Fibroblast of the aortic adventitia (primary cell): ENCODE data around the gene PTK6. TPM values are rescaled to one million over a fixed set of nuclear protein-coding genes. Genes with fewer than 3 reads are reported as not detected.

ENCODE experiments used
- DNase-seq: peaks from one replicate; pipeline ENCODE4 v3.0.0-alpha.2; 2010; ENCODE audit warnings: low read depth
- H3K4me3 ChIP-seq: 2 replicates; pipeline ENCODE4 v1.5.1; 2011; ENCODE audit warnings: low read depth, mild to moderate bottlenecking, control low read depth, low read length, moderate library complexity
- total RNA-seq: library from RNA; depleted of rRNA; stranded (reverse); fragments of >200 nt; gene quantifications from 2 replicates; pipeline ENCODE4 v1.2.3, GENCODE V29; 2012; ENCODE audit warnings: low replicate concordance
- TF ChIP-seq, protein P1 (sequence below): IDR thresholded peaks from 2 replicates; pipeline ENCODE4 v1.5.1; 2011; ENCODE audit warnings: mild to moderate bottlenecking, low read length, control low read depth, inconsistent platforms; ENCODE audit not compliant: insufficient read depth

Gene PTK6
- total RNA-seq, 1 donor, result not detected

DNA sequence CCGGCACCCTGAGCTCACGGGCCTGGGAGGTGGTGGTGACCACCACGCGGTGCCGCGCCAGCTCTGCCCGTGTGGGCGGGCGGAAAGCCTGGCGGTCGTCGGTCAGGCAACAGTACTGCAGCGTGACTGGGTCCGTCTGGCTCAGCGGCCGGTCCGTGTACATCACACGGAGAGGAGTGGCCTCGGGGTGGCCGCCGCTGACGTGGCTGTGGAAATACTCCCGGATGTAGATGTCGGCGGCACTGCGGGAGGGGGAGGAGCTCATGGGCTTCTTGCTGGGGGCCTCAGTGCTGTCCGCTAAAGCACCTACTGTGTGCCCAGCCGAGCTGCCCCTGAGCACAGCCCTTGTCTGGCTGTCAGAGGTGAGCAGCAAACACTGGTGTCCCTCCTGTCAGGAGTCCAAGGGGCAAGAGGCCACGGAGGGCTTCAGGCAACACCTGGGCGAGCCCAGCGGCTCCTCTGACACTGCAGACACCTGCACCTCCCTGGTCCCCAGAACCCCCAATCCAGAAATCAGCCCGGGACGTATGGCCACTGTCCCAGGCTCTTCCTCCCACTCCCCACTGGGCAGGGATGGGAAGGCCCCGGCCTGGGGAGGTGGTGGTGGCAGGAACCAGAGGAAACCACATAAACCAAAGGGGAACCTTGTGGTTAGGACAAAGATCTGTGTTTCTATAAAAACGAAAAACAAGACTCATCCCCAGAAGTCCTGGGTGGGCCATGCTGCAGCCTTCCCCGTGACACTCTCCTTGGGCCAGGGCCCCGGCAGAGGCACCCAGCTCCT is 30.4 kb upstream of the PTK6 start:
- TF ChIP-seq, protein P1, sequence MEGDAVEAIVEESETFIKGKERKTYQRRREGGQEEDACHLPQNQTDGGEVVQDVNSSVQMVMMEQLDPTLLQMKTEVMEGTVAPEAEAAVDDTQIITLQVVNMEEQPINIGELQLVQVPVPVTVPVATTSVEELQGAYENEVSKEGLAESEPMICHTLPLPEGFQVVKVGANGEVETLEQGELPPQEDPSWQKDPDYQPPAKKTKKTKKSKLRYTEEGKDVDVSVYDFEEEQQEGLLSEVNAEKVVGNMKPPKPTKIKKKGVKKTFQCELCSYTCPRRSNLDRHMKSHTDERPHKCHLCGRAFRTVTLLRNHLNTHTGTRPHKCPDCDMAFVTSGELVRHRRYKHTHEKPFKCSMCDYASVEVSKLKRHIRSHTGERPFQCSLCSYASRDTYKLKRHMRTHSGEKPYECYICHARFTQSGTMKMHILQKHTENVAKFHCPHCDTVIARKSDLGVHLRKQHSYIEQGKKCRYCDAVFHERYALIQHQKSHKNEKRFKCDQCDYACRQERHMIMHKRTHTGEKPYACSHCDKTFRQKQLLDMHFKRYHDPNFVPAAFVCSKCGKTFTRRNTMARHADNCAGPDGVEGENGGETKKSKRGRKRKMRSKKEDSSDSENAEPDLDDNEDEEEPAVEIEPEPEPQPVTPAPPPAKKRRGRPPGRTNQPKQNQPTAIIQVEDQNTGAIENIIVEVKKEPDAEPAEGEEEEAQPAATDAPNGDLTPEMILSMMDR, result no peak
- no peak for DNase-seq
- H3K4me3 ChIP-seq, result no peak overlapping the region

DNA sequence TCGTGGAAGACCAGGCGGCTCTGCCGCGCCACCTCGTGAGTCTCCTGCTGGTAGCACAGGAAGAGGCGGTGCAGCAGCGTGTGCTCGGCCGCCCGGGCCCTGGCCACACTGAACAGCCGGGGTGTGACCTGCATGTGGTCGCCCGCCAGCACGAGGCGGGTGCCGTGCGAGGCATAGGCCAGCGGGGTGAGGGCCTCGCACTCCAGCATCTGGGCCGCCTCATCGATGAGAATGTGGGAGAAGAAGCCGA is 29.9 kb upstream of the PTK6 start:
- TF ChIP-seq, protein P1, result no peak
- DNase-seq, result no peak
- no peak overlapping the region for H3K4me3 ChIP-seq

DNA sequence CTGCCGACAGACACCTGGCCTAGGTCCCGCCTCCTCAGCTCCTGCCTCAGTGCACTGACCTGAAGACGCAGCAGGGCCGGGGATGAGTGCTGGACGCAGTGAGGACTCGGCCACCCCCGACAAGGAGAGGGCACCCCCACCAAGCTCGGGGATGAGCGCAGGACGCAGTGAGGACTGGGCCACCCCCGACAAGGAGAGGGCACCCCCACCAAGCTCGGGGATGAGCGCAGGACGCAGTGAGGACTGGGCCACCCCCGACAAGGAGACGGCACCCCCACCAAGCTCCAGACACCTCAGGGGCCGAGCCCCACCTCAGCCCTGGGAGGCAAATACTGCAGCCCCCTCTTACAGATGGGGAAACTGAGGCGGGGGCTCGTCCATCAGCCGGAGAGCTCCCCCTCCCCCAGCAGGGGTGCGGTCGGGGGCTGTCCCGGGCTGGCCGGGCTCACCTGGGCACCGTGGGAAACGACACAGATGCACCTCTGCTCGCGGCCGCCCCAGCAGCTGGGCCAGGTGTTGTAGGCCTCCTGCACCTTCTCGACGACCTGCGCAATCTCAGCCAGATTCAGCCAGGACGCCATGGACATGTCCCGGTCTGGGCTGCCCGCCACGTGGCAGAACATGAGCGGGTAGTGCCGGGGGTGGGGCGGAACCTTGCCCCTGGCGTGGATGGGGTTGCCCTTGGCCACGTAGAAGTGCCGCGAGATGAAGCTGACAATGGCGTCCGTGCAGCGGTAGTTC is 29.4 kb upstream of the PTK6 start:
- H3K4me3 ChIP-seq, result no peak overlapping the region
- TF ChIP-seq, protein P1, result no peak
- DNase-seq, result no peak

DNA sequence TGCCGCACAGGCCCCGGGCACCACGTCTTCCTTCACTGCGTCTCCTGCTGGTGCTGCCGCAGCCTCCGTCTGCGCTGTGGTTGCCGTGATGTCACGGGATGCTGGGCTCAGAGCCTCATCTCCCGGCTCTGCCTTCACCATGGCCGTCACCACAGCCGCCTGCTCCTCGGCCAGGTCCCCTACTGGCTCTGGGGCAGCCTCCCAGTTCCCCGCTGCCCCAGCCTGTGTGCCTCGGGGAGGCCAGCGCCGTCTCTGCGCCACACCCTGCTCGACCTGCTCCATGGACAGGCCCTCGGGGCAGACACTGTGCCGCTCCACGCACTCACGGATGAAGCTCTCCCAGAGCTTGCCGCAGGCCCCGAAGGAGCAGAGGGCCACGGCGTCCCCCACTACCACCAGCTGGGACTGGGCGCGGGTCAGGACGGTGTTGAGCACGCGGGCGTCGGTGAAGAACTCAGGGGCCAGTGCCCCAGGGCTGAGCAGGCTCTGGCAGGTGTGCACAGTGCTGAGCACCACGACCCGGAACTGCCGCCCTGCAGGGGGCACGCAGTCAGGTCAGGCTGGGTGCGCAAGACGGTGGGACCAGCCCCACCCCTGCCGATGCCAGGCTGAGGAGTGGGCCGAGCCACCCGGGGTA is 28.6 kb upstream of the PTK6 start:
- no peak overlapping the region for H3K4me3 ChIP-seq
- no peak for DNase-seq
- TF ChIP-seq, protein P1, result no peak

DNA sequence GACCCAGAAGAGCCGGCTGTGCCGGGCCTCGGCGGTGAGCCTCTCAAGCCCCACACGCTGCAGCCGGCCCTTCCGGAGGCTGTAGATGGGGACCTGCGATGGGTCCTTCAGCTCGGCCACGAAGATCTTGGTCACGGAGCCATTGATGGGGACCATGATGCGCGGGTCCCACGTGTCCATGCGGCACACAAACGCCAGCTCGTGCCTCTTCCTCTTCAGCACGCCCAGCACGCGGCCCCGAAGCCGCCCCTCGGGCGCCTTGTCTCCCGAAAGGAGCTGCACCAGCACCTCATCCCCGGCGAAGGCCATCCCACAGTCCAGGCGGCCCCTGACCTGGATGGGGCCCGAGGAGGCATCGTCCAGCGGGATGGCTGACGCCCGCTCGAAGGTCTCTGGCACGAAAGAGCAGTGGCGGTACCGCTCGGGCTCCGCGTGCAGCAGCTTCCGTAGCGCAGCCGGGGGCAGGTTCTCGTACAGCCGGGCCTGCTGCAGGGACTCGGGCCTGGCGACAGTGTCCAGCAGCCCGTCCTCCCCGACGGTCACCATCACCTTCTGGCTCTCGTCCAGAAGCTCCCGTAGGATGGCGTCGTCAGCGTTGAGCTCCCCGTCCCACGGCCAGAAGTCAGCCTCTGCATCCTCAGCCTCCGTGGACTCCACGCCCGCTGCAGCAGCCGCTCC is 28.0 kb upstream of the PTK6 start:
- DNase-seq, result no peak
- TF ChIP-seq, protein P1, result no peak

DNA sequence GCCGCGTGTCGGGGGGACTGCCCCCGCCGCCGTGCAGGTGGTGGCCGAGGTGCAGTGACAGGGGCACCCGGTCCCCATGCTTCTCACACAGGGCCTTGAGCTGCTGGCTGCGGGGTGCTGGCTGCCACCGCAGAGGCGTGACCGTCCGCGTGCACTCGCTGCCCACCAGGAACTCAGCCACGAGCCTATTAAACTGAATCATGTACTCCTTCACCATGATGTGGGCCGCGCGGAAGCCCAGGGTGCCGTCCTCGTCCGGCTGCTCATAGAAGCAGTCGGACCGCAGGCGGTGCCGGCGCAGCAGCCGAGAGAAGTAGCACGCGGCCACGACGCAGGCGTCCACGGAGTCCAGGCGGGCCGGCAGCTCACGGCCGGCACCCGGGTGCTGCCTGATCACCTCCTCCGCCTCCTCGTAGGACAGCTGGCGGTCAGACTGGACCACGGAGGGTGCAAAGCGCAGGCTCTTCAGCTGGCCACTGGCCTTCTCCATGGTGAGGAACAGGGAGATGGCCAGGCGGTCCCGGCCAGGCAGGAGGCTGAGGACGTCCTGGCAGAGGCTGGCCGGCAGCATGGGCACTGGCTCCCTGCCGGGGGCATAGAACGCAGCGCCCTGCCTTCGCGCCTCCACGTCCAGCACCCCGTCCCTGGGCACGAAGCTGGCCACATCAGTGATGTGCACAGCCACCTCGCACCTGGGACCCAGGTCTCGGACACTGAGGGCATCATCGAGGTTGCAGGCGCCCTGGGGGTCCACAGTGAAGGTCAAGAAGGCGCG is 27.0 kb upstream of the PTK6 start:
- TF ChIP-seq, protein P1, result no peak
- no peak for DNase-seq
- H3K4me3 ChIP-seq, result no peak overlapping the region

More for the DNA sequence above, 28.0 kb upstream of the PTK6 start:
- no peak overlapping the region for H3K4me3 ChIP-seq
